GM19468 (cell line): ENCODE measurements around the gene MDGA2.
A peak's percentile ranks its signal among the peaks of the same experiment; 100 is the strongest.
"Not testable (repeated sequence)": the region's sequence is repeated elsewhere in the genome, so short reads cannot be mapped to it uniquely, and the experiment has no call there.

Source experiments
- ATAC-seq: cut with Tn5 transposase; IDR thresholded peaks from one replicate; pipeline ENCODE4 v1.9.1; 2021; ENCODE audit warnings: mild to moderate bottlenecking, moderate library complexity, moderate number of reproducible peaks; ENCODE audit not compliant: unreplicated experiment; ENCODE audit errors: extremely low read depth

MDGA2 gene

GRCh38 chr14:47012533-47013280 lies 662.7 kb downstream of the MDGA2 start:
- no peak for ATAC-seq

GRCh38 chr14:47009615-47010014 lies 665.8 kb downstream of the MDGA2 start:
- ATAC-seq: no peak

GRCh38 chr14:47008732-47009131 lies 666.7 kb downstream of the MDGA2 start:
- no peak for ATAC-seq

- no peak for ATAC-seq
These were observed 675.7 kb downstream of the MDGA2 start for GRCh38 chr14:46999661-47000060.

- ATAC-seq: no peak
These were observed 685.8 kb downstream of the MDGA2 start for GRCh38 chr14:46989566-46989965.

GRCh38 chr14:46988312-46988711 lies 687.1 kb downstream of the MDGA2 start:
- ATAC-seq: no peak

- no peak for ATAC-seq
These were observed 689.6 kb downstream of the MDGA2 start for GRCh38 chr14:46985529-46986380.

GRCh38 chr14:46973295-46973694 lies 702.1 kb downstream of the MDGA2 start:
- no peak for ATAC-seq

- no peak for ATAC-seq
These were observed 711.0 kb downstream of the MDGA2 start for GRCh38 chr14:46964378-46964777.

GRCh38 chr14:46951103-46951502 lies 724.3 kb downstream of the MDGA2 start:
- ATAC-seq: no peak

- ATAC-seq: no peak
These were observed 734.8 kb downstream of the MDGA2 start for GRCh38 chr14:46940611-46941010.

GRCh38 chr14:46920542-46920941 lies 754.9 kb downstream of the MDGA2 start:
- no peak for ATAC-seq

- ATAC-seq: not testable (repeated sequence)
These were observed 759.9 kb downstream of the MDGA2 start for GRCh38 chr14:46915539-46915938.

GRCh38 chr14:46902837-46903236 lies 772.6 kb downstream of the MDGA2 start:
- ATAC-seq: no peak

- ATAC-seq: no peak
These were observed 780.9 kb downstream of the MDGA2 start for GRCh38 chr14:46894476-46894875.

GRCh38 chr14:46887144-46887543 lies 788.3 kb downstream of the MDGA2 start:
- peak; percentile 48 for ATAC-seq

- no peak for ATAC-seq
These were observed 789.8 kb downstream of the MDGA2 start for GRCh38 chr14:46885566-46885965.

- no peak for ATAC-seq
These were observed 813.7 kb downstream of the MDGA2 start for GRCh38 chr14:46861753-46862152.

GRCh38 chr14:46840944-46841720 lies 834.3 kb downstream of the MDGA2 start:
- no peak for ATAC-seq

GRCh38 chr14:46820291-46820690 lies 855.1 kb downstream of the MDGA2 start:
- no peak for ATAC-seq

- ATAC-seq: no peak
These were observed 856.3 kb downstream of the MDGA2 start for GRCh38 chr14:46819117-46819516.
